Keratinocyte (primary cell): ENCODE measurements around the gene HOTAIR. TPM values are rescaled to one million over a fixed set of nuclear protein-coding genes. Genes with fewer than 3 reads are reported as not detected.

Experiments used
- DNase-seq: peaks from one replicate; pipeline ENCODE4 v3.0.0-alpha.2; 2011; ENCODE audit warnings: low read depth, missing footprints, low spot score
- FAIRE-seq: peaks from 2 replicates; lab custom pipeline; 2011; peaks lifted over from hg19 to GRCh38; lab: Jason Lieb, UNC
- H2AFZ ChIP-seq: 2 replicates; pipeline ENCODE4 v1.6.0; 2012; ENCODE audit warnings: low read length, control low read depth, inconsistent platforms; ENCODE audit not compliant: control insufficient read depth
- H3K27ac ChIP-seq: 2 replicates; pipeline ENCODE4 v1.5.1; 2011; ENCODE audit warnings: low read length; ENCODE audit not compliant: control insufficient read depth, insufficient read depth
- H3K27me3 ChIP-seq: 3 replicates; pipeline ENCODE4 v1.6.0; 2011; ENCODE audit warnings: low read length; ENCODE audit not compliant: control insufficient read depth, insufficient read depth; ENCODE audit errors: extremely low read depth
- H3K36me3 ChIP-seq, 2 experiments: 2 replicates in 1 of 2; 3 replicates in 1 of 2; pipeline ENCODE4 v1.5.1; 2011; ENCODE audit warnings: low read length in 2 of 2, mild to moderate bottlenecking in 1 of 2; ENCODE audit not compliant: control insufficient read depth in 2 of 2, insufficient read depth in 2 of 2; ENCODE audit errors: extremely low read depth in 1 of 2
- H3K4me1 ChIP-seq: 3 replicates; pipeline ENCODE4 v1.5.1; 2011; ENCODE audit warnings: low read length; ENCODE audit not compliant: control insufficient read depth, insufficient read depth; ENCODE audit errors: extremely low read depth
- H3K4me2 ChIP-seq: 3 replicates; pipeline ENCODE4 v1.6.0; 2011; ENCODE audit warnings: low read depth, low read length; ENCODE audit not compliant: control insufficient read depth, insufficient read depth; ENCODE audit errors: extremely low read depth
- H3K4me3 ChIP-seq, 3 experiments: fragments of 200-600 bp in 1 of 3; sonication (generic) in 1 of 3; 2 replicates in 2 of 3; 3 replicates in 1 of 3; pipeline ENCODE4 v1.5.1; 2011 to 2016; ENCODE audit warnings: low read length in 3 of 3, mild to moderate bottlenecking in 3 of 3, control low read depth in 2 of 3, inconsistent platforms in 1 of 3, low read depth in 1 of 3, mixed read lengths in 1 of 3, mixed run types in 1 of 3, moderate library complexity in 1 of 3; ENCODE audit not compliant: control insufficient read depth in 2 of 3, insufficient read depth in 2 of 3; ENCODE audit errors: extremely low read depth in 1 of 3
- H3K79me2 ChIP-seq: 2 replicates; pipeline ENCODE4 v1.6.0; 2012; ENCODE audit warnings: low read length; ENCODE audit not compliant: control insufficient read depth, insufficient read depth
- H3K9ac ChIP-seq: 3 replicates; pipeline ENCODE4 v1.6.0; 2011; ENCODE audit warnings: low read length; ENCODE audit not compliant: control insufficient read depth, insufficient read depth; ENCODE audit errors: extremely low read depth
- H3K9me1 ChIP-seq: 3 replicates; pipeline ENCODE4 v1.6.0; 2011; ENCODE audit warnings: low read length; ENCODE audit not compliant: control insufficient read depth, insufficient read depth; ENCODE audit errors: extremely low read depth
- H3K9me3 ChIP-seq: 2 replicates; pipeline ENCODE4 v1.5.1; 2012; ENCODE audit warnings: low read depth, low read length; ENCODE audit not compliant: control insufficient read depth
- H4K20me1 ChIP-seq: 3 replicates; pipeline ENCODE4 v1.6.0; 2011; ENCODE audit warnings: low read length; ENCODE audit not compliant: control insufficient read depth, insufficient read depth; ENCODE audit errors: extremely low read depth
- EZH2 ChIP-seq: IDR thresholded peaks from one replicate; pipeline ENCODE4 v1.6.1; 2012; ENCODE audit warnings: inconsistent platforms, mild to moderate bottlenecking, low read length, moderate library complexity
- dilution Hi-C: fragments of 300-500 bp; cut with MboI; formaldehyde crosslinking; loops from one replicate; pipeline ENCODE4 v1.7.0; 2020; ENCODE audit warnings: low sequenced_read_pairs; ENCODE audit not compliant: extremely low pct_ligation_motif_present
- polyA plus RNA-seq, 5 experiments: library from polyadenylated mRNA; depleted of rRNA in 3 of 5; stranded (reverse) in 3 of 5; stranded (forward) in 1 of 5; unstranded in 1 of 5; fragments of >200 nt; gene quantifications; 1 replicate in 1 of 5; 2 replicates in 3 of 5; 3 replicates in 1 of 5; pipeline versions ENCODE4 v1.2.1 to v1.2.3, GENCODE V29; 2011 to 2012; ENCODE audit warnings: missing spikeins in 2 of 5, low read depth in 1 of 5, low replicate concordance in 1 of 5
- TF ChIP-seq, protein P1 (sequence below), 3 experiments: IDR thresholded peaks in 1 of 3; conservative IDR thresholded peaks in 1 of 3; optimal IDR thresholded peaks in 1 of 3; 2 replicates in 2 of 3; 3 replicates in 1 of 3; pipeline versions ENCODE3 to v1.5.1; 2011; ENCODE audit warnings: low read length in 3 of 3, mild to moderate bottlenecking in 3 of 3, moderate library complexity in 2 of 3, control low read depth in 1 of 3, inconsistent platforms in 1 of 3; ENCODE audit not compliant: insufficient read depth in 2 of 3; ENCODE audit errors: extremely low read depth in 1 of 3

The HOTAIR gene
- polyA plus RNA-seq, 1 donor (not counting 4 experiments of a cell fraction or from before 2014, with no cell fraction given) = 4.0 TPM

DNA sequence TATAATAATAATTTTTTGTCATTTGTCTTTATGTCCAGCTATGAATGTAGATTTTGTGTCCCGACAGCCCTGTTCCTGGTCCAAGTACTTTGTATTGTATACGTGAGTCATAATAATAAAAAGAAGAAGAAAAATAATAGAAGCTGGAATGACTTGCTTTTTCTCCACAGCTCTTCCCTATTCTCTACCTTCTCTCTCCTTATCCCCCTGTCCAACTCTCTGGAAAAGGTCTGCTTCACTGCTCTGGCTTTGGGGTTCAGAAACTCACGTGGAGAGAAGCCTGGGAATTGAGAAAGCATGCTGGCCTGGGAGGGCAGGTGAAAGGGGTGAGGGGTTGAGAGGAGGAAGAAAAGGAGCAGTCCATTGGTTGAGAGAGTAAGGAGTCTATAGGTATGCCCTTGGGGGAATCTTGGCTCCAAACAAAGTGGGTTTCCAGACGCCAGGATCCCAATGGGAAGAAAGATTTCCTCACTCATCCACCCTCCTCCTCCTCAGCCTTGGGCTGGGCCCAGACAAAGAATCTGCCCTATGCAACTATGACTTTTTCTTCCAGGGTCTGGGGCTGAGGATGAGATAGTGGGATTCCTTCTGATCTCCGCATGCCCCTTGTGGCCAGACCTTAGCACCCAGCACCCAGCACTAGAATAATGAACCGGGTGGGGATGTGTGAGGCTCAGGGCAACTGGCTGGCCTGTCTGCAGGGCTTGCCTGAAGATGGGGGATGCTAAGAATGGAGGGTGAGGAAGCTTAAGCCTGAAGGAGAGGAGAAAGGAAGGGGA, 38.1 kb upstream of the HOTAIR start:
- Histone ChIP-seq H3K27me3 (no peaks in the 10 kb centered on the region), H3K36me3 (no peaks in the 10 kb centered on the region), H3K9me3 (no peaks in the 10 kb centered on the region), H3K9me1 (no peaks in the 10 kb centered on the region), H3K4me2 (no peak overlapping the region), H3K27ac (no peak overlapping the region), H2AFZ (no peak overlapping the region), H3K4me1 (peaks cover 19% of the 10 kb centered on the region), H4K20me1 (no peaks in the 10 kb centered on the region), H3K79me2 (peaks cover 26% of the 10 kb centered on the region), H3K4me3 (no peak overlapping the region), H3K9ac (no peak overlapping the region)
- FAIRE-seq (no peak), DNase-seq (no peak)
- dilution Hi-C loops = no loop called here
- TF ChIP-seq EZH2 = no peak
- TF ChIP-seq, protein P1, sequence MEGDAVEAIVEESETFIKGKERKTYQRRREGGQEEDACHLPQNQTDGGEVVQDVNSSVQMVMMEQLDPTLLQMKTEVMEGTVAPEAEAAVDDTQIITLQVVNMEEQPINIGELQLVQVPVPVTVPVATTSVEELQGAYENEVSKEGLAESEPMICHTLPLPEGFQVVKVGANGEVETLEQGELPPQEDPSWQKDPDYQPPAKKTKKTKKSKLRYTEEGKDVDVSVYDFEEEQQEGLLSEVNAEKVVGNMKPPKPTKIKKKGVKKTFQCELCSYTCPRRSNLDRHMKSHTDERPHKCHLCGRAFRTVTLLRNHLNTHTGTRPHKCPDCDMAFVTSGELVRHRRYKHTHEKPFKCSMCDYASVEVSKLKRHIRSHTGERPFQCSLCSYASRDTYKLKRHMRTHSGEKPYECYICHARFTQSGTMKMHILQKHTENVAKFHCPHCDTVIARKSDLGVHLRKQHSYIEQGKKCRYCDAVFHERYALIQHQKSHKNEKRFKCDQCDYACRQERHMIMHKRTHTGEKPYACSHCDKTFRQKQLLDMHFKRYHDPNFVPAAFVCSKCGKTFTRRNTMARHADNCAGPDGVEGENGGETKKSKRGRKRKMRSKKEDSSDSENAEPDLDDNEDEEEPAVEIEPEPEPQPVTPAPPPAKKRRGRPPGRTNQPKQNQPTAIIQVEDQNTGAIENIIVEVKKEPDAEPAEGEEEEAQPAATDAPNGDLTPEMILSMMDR (optimal IDR thresholded peaks at IDR 0.05 in 1 of 3, IDR thresholded peaks at IDR 0.05 in 1 of 3, conservative IDR thresholded peaks at IDR 0.05 in 1 of 3; ENCODE audit: extremely low read depth in 1 of 3, insufficient read depth in 2 of 3, low read length in 3 of 3) = peak in 1 of 3 experiments; percentile 11

DNA sequence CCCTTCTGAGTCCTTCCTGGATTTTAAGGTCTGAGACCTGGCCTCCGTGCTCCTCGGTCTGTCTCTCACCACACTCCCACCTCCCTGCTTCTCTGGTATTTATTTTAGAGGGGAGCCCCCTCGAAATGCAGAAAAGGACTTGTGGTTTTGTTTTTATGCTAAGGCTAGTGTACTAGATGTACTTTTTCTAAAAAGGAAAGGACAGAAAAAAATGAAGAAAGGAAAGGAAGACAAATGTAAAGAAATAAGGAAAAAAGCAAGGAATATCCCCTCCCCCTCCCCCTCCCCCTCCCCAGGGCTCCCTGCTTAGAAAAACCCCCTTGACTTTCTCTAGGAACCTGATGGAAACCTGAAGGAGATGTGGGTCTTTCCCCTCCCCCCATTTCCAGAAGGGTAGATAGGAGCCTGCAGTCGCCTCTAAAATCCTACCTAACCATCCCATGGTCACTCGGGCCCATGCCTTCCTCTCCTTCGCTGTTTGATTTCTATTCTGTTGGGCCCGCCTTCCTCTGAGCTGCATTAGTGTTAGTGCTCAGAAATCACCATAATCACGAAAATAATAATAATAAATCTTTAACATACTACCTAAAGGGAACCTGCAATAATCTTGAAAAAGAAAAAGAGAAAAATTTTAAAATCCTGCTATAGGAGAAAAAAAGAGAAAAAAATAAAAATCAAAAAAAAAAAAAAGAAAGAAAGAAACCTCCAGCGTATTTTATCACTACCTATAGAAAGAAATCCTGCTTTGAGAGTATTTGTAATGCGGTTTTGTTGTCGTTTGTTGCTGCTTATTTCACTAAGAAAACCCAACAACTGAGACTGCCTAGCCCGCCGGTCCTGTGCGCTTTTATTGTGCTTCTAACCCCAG, 37.1 kb upstream of the HOTAIR start:
- DNase-seq (no peak), FAIRE-seq (no peak)
- no peak for TF ChIP-seq EZH2
- H4K20me1 ChIP-seq = no peaks in the 10 kb centered on the region
- dilution Hi-C loops = no loop called here
- H3K27me3 ChIP-seq = no peaks in the 10 kb centered on the region
- H3K4me2 ChIP-seq = no peak overlapping the region
- no peaks in the 10 kb centered on the region for H3K9me3 ChIP-seq
- no peak overlapping the region for H3K27ac ChIP-seq
- no peaks in the 10 kb centered on the region for H3K9me1 ChIP-seq
- no peak overlapping the region for H3K4me3 ChIP-seq
- no peak overlapping the region for H2AFZ ChIP-seq
- peaks cover 32% of the 10 kb centered on the region for H3K79me2 ChIP-seq
- H3K9ac ChIP-seq = no peak overlapping the region
- peaks cover 19% of the 10 kb centered on the region for H3K4me1 ChIP-seq
- no peaks in the 10 kb centered on the region for H3K36me3 ChIP-seq
